Nephron progenitor cell (in vitro differentiated cells): ENCODE results near the gene FRMPD4.

Experiments used
- DNase-seq: peaks from one replicate; pipeline ENCODE4 v3.0.0; 2021
- H3K27ac Mint-ChIP-seq: 2 replicates; pipeline ENCODE4 v1.8.0; 2021; ENCODE audit warnings: mild to moderate bottlenecking, moderate library complexity, mixed read lengths
- H3K27me3 Mint-ChIP-seq: 2 replicates; pipeline ENCODE4 v1.8.0; 2021; ENCODE audit warnings: mild to moderate bottlenecking, low read depth, mixed read lengths; ENCODE audit not compliant: poor library complexity
- H3K36me3 Mint-ChIP-seq: 2 replicates; pipeline ENCODE4 v1.8.0; 2021; ENCODE audit warnings: low read depth, mixed read lengths
- H3K4me1 Mint-ChIP-seq: 2 replicates; pipeline ENCODE4 v1.8.0; 2021; ENCODE audit warnings: mixed read lengths
- H3K4me3 Mint-ChIP-seq: 2 replicates; pipeline ENCODE4 v1.8.0; 2021; ENCODE audit warnings: mild to moderate bottlenecking, moderate library complexity, mixed read lengths
- H3K9me3 Mint-ChIP-seq: 2 replicates; pipeline ENCODE4 v1.8.0; 2021; ENCODE audit warnings: mild to moderate bottlenecking, moderate library complexity, mixed read lengths
- CTCF ChIP-seq: fragments of 200-600 bp; sonication (generic); IDR thresholded peaks from 2 replicates; pipeline ENCODE4 v1.5.0; 2021; ENCODE audit warnings: antibody characterized with exemption

Gene FRMPD4

GRCh38 chrX:12411831-12412230, 273.6 kb downstream of the FRMPD4 start:
- Mint-ChIP-seq H3K4me1 (no peaks in the 10 kb centered on the region), H3K36me3 (no peaks in the 10 kb centered on the region), H3K4me3 (no peak overlapping the region), H3K9me3 (peaks cover 23% of the 10 kb centered on the region), H3K27me3 (no peaks in the 10 kb centered on the region), H3K27ac (no peak overlapping the region)
- DNase-seq = no peak
- no peak for TF ChIP-seq CTCF

GRCh38 chrX:12412561-12412960, 274.3 kb downstream of the FRMPD4 start:
- Mint-ChIP-seq H3K27me3 (no peaks in the 10 kb centered on the region), H3K4me3 (no peak overlapping the region), H3K36me3 (no peaks in the 10 kb centered on the region), H3K27ac (no peak overlapping the region), H3K4me1 (no peaks in the 10 kb centered on the region), H3K9me3 (peaks cover 20% of the 10 kb centered on the region)
- no peak for TF ChIP-seq CTCF
- DNase-seq = no peak

GRCh38 chrX:12419591-12419990, 281.3 kb downstream of the FRMPD4 start:
- H3K4me3 Mint-ChIP-seq = no peak overlapping the region
- peaks cover 7% of the 10 kb centered on the region for H3K4me1 Mint-ChIP-seq
- H3K36me3 Mint-ChIP-seq = no peaks in the 10 kb centered on the region
- H3K27me3 Mint-ChIP-seq = no peaks in the 10 kb centered on the region
- DNase-seq = no peak
- no peak for TF ChIP-seq CTCF
- peaks cover 40% of the 10 kb centered on the region for H3K9me3 Mint-ChIP-seq
- no peak overlapping the region for H3K27ac Mint-ChIP-seq

- TF ChIP-seq CTCF = no peak
- Mint-ChIP-seq H3K4me3 (no peak overlapping the region), H3K9me3 (peaks cover 36% of the 10 kb centered on the region), H3K4me1 (peaks cover 12% of the 10 kb centered on the region), H3K27me3 (no peaks in the 10 kb centered on the region), H3K36me3 (no peaks in the 10 kb centered on the region), H3K27ac (no peak overlapping the region)
- DNase-seq = no peak
Measured at GRCh38 chrX:12421918-12422317, 283.6 kb downstream of the FRMPD4 start.

GRCh38 chrX:12423346-12423745, 285.1 kb downstream of the FRMPD4 start:
- Mint-ChIP-seq H3K27ac (no peak overlapping the region), H3K27me3 (peaks cover 3% of the 10 kb centered on the region)
- no peak for TF ChIP-seq CTCF

GRCh38 chrX:12425496-12425895, 287.2 kb downstream of the FRMPD4 start:
- Mint-ChIP-seq H3K27me3 (peaks cover 3% of the 10 kb centered on the region), H3K9me3 (peaks cover 36% of the 10 kb centered on the region), H3K27ac (no peak overlapping the region), H3K4me3 (no peak overlapping the region), H3K36me3 (no peaks in the 10 kb centered on the region), H3K4me1 (peaks cover 6% of the 10 kb centered on the region)
- no peak for DNase-seq
- no peak for TF ChIP-seq CTCF

More at GRCh38 chrX:12423346-12423745, 285.1 kb downstream of the FRMPD4 start:
- H3K36me3 Mint-ChIP-seq = no peaks in the 10 kb centered on the region
- DNase-seq = no peak
- H3K9me3 Mint-ChIP-seq = peaks cover 44% of the 10 kb centered on the region
- H3K4me3 Mint-ChIP-seq = no peak overlapping the region
- peaks cover 12% of the 10 kb centered on the region for H3K4me1 Mint-ChIP-seq
